GM06990 (cell line): ENCODE measurements around the gene MMP23B.
A peak's percentile ranks its signal among the peaks of the same experiment; 100 is the strongest.

Source experiments
- DNase-seq: peaks from one replicate; pipeline ENCODE4 v3.0.0-alpha.2; 2011; ENCODE audit not compliant: insufficient read length; ENCODE audit errors: extremely low read depth
- H3K27me3 ChIP-seq: replicated peaks from 2 replicates; pipeline ENCODE4 v1.6.0; 2011; ENCODE audit warnings: low read length; ENCODE audit not compliant: control insufficient read depth, insufficient read depth
- H3K36me3 ChIP-seq: 2 replicates; pipeline ENCODE4 v1.5.1; 2011; ENCODE audit warnings: low read length; ENCODE audit not compliant: control insufficient read depth, insufficient read depth
- H3K4me3 ChIP-seq: replicated peaks from 2 replicates; pipeline ENCODE4 v1.5.1; 2011; ENCODE audit warnings: low read depth, mild to moderate bottlenecking, control low read depth, low read length
- CTCF ChIP-seq: IDR thresholded peaks from 2 replicates; pipeline ENCODE4 v1.5.1; 2011; ENCODE audit warnings: low read length, control low read depth, mild to moderate bottlenecking, inconsistent platforms; ENCODE audit not compliant: insufficient read depth, poor library complexity, severe bottlenecking

Gene MMP23B

GRCh38 chr1:1599030-1599934 is 32.7 kb upstream of the MMP23B start:
- TF ChIP-seq CTCF = no peak
- DNase-seq = no peak
- no peak overlapping the region; the same call in 1 of the 2 replicates for H3K4me3 ChIP-seq
- H3K27me3 ChIP-seq = no peaks in the 10 kb centered on the region
- no peaks in the 10 kb centered on the region for H3K36me3 ChIP-seq

DNA sequence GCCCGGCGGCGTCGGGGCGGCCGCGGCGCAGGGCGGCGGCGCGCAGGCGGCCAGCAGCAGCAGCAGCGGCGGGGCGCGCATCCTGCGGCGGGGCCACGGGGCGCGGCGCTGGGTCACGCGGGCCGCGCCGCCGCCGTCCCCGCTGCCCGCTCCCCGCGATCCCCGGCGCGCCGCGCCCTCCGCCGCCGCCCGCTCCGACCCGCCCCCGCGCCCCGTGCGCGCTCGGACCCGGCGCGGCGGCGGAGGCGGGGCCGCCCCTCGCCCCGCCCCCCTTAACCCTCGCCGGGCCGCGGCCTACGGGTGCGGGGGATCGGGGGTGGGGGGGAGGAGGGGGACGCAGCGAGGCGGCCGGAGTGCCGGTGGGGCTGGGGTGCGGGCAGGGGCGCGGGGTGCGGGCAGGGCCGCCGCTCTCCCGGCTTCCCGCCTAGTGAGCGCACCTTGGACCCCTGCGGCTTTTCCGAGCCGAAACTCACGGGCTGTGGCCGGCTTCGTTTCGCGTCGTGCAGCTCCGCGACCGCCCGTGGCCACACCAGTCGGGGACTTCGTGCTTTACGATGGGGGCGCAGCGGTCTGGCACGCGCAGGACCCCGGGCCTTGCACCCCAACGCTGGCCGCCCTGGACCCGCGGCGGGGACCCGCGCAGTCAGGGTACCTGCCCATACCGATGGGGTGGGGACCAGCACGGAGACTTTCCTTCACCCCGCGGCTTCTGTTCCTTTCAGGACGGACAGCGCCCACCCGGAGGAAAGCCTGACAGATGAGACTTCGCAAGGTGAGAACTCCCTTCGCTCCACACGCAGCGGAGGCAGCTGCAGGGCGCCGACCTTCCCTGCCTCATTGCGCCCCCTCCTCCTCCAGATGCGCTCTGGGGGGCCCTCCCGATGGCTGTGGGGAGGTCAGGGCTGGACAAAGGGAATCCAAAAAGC is 31.8 kb upstream of the MMP23B start, which contains the start of gene FNDC10:
Gene FNDC10 (minus strand): TSS at position 201 of the 926 bp plus-strand sequence. CDS start 120 bp downstream, at position 81.
- TF ChIP-seq CTCF = no peak
- H3K27me3 ChIP-seq = no peaks in the 10 kb centered on the region
- DNase-seq = no peak
- no peaks in the 10 kb centered on the region for H3K36me3 ChIP-seq
- peak within 1 kb of the TSS; percentile 32 for H3K4me3 ChIP-seq

DNA sequence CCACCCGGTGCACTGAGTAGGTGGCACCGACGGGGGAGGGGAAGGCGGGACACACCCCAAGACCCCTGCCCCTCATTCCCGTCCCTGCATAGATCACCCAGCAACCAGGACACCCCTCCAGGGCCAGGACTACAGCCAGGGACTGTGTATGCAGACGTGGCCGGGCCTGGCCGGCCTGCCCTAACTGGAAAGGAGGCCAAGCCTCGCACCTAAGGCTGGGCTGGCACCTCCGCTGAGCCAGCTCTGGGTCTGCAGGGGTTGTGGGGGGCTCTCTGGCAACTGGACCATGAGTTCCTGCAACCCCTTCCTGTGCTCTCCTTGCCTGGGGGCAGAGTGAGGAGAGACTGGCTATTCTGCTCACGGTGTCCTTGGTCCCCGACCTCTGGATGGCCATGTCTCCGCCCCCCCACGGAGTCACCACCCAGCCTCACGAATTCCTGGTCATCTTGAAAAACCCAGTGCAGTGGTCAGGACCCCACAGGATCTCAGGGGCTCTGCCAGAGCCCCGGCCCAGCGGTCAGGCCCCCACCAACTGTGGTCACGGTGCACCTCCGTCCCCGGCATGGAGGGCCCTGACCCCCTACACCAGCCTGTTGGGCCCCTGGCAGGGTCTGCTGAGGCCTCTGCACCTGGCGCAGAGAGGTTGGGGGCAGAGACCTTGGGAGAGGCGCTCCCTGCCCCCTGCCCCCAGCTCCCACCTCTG is 31.0 kb upstream of the MMP23B start:
- TF ChIP-seq CTCF = no peak
- Histone ChIP-seq H3K4me3 (no peak overlapping the region), H3K36me3 (no peaks in the 10 kb centered on the region), H3K27me3 (no peaks in the 10 kb centered on the region)
- no peak for DNase-seq

DNA sequence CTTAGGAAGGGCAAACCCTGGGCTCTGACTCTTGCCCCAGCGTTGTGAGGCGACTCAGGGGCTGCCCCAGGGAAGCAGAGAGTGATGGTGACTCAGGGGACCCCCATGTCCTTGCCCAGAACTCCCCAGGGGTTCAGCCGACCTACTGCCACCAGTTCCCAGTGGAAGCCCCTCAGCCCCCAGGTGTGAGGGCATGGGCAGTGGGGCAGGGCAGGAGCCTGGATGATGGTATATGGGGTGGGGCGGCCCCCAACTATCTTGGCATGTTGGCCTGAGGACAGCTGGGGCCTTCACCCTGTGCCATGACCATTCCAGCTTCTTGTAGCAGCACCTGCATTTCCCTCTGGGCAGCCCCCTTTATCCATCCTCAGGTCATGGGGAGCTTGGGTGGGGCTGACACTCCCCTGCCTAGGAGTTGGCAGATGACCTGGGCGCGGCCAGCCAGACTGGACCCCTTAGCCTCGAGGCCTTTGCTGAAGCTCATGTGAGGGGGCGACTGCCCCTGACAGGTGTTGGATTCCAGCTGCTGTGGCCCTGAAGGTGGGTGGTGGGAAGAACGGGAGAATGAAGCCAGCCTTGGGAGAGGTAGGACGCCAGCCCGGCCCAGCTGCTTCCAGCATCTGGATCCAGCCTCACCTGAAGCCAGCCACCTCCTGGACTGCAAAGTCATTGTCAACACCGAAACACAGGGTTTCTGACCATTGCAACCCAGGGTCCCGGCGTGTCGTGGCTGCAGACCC is 30.2 kb upstream of the MMP23B start:
- Histone ChIP-seq H3K36me3 (no peaks in the 10 kb centered on the region), H3K27me3 (no peaks in the 10 kb centered on the region), H3K4me3 (no peak overlapping the region; the same call in 1 of the 2 replicates)
- DNase-seq = no peak
- TF ChIP-seq CTCF = no peak
